ENCODE measurements around the gene LCOR. TPM values are rescaled to one million over a fixed set of nuclear protein-coding genes. Genes with fewer than 3 reads are reported as not detected.

The LCOR gene
- total RNA-seq, 1 donor, result 58.7 TPM

- no peak for DNase-seq (ENCODE audit: low read depth)
- TF ChIP-seq CTCF (IDR thresholded peaks at IDR 0.05; ENCODE audit: insufficient read depth, low read depth, low read length), result no peak
- no peak overlapping the region for H3K4me3 ChIP-seq (ENCODE audit: low read depth, low read length)
Observed at GRCh38 chr10:96999337-96999736, 167.2 kb downstream of the LCOR start.

DNA sequence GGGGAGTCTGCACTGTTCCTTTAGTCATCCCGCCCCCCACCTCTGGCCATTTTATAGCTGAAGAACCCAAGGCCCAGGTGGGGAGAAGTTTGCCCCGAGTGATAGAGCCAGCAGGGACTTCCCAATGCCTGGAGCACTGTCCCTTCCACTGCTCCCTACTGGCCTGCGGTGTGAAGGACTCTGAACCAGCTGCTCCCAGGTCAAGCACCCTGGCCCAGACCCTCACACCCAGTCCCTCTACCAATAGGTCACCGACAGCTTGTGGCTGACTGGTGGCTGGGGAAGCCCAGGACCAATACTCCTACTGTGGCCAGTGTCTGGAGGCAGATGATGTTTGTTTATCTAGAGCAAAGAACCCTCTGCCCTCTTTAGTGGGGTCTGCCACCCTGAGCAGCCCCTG is 167.9 kb downstream of the LCOR start:
- H3K4me3 ChIP-seq (ENCODE audit: low read depth, low read length), result no peak overlapping the region
- DNase-seq (ENCODE audit: low read depth), result no peak
- no peak for TF ChIP-seq CTCF (IDR thresholded peaks at IDR 0.05; ENCODE audit: insufficient read depth, low read depth, low read length)

- TF ChIP-seq CTCF (IDR thresholded peaks at IDR 0.05; ENCODE audit: insufficient read depth, low read depth, low read length), result no peak
- peak; percentile 66 for DNase-seq (ENCODE audit: low read depth)
- H3K4me3 ChIP-seq (ENCODE audit: low read depth, low read length), result no peak overlapping the region
Observed at GRCh38 chr10:97000487-97001182, 168.5 kb downstream of the LCOR start.

GRCh38 chr10:97001183-97001991 is 169.3 kb downstream of the LCOR start:
- DNase-seq (ENCODE audit: low read depth), result no peak
- no peak overlapping the region for H3K4me3 ChIP-seq (ENCODE audit: low read depth, low read length)
- no peak for TF ChIP-seq CTCF (IDR thresholded peaks at IDR 0.05; ENCODE audit: insufficient read depth, low read depth, low read length)

DNA sequence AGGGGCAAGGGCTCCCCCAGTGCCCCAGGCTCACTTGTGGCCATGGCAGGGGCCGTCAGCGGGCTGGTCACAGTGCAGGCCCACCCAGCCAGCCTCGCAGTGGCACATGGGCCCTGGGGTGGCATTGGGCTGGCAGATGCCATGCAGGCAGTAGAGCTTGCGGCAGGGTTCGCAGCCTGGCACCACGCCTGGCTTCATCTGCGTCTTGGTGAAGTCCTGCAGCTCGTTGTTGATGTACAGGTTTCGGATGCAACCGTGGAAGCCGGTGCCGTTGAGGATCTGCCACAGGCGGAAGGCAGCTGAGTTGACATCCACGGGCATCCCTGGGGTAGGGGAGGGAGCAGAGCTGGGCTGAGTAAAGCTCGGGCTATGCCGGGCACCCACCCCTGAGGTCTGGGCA is 170.6 kb downstream of the LCOR start:
- TF ChIP-seq CTCF (IDR thresholded peaks at IDR 0.05; ENCODE audit: insufficient read depth, low read depth, low read length), result no peak
- no peak for DNase-seq (ENCODE audit: low read depth)
- H3K4me3 ChIP-seq (ENCODE audit: low read depth, low read length), result no peak overlapping the region

- no peak overlapping the region for H3K4me3 ChIP-seq (ENCODE audit: low read depth, low read length)
- no peak for TF ChIP-seq CTCF (IDR thresholded peaks at IDR 0.05; ENCODE audit: insufficient read depth, low read depth, low read length)
- DNase-seq (ENCODE audit: low read depth), result no peak
Observed at GRCh38 chr10:97003151-97003803, 171.2 kb downstream of the LCOR start.

Measured in fibroblast of villous mesenchyme (primary cell).